Stimulated activated CD4-positive, alpha-beta T cell treated with anti-CD3 and anti-CD28 coated beads, TNF-alpha, amount 100 ng/mL, for 24 hours (primary cell): ENCODE data around the gene CHRM4.
A peak's percentile ranks its signal among the peaks of the same experiment; 100 is the strongest.
"Not testable (repeated sequence)": the region's sequence is repeated elsewhere in the genome, so short reads cannot be mapped to it uniquely, and the experiment has no call there.

Source experiments
- DNase-seq, 3 experiments: peaks; one replicate each; pipeline ENCODE4 v3.0.0-alpha.2; 2020; ENCODE audit warnings: low read depth in 3 of 3

Gene CHRM4

DNA sequence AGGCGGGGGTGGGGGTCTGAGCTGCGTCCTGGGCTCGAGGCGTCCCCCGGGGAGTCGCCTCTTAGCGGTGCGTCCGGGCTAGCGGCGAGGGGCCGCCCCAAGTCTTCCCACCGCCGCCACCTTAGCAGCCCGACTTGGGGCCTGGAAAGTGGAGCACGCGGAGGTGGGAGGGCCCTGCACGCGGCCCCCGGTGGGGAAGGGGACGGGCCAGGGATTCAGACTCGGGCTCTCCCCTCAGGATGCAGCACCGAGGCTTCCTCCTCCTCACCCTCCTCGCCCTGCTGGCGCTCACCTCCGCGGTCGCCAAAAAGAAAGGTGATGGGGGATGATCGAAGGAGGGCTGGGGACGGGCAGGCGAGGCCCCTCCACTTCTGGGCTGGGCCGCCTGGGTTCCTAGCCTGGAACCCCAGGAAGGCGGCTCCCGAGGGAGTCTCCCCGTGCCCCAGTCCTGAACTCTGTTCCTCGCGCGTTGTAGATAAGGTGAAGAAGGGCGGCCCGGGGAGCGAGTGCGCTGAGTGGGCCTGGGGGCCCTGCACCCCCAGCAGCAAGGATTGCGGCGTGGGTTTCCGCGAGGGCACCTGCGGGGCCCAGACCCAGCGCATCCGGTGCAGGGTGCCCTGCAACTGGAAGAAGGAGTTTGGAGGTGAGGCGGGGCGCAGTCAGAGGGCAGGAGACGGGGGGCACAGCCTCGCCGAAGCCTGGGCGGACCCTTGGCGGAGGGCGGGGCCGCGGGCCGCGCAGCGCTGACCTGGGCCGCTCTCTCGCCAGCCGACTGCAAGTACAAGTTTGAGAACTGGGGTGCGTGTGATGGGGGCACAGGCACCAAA is 9.5 kb downstream of the CHRM4 start:
- no peak for DNase-seq

DNA sequence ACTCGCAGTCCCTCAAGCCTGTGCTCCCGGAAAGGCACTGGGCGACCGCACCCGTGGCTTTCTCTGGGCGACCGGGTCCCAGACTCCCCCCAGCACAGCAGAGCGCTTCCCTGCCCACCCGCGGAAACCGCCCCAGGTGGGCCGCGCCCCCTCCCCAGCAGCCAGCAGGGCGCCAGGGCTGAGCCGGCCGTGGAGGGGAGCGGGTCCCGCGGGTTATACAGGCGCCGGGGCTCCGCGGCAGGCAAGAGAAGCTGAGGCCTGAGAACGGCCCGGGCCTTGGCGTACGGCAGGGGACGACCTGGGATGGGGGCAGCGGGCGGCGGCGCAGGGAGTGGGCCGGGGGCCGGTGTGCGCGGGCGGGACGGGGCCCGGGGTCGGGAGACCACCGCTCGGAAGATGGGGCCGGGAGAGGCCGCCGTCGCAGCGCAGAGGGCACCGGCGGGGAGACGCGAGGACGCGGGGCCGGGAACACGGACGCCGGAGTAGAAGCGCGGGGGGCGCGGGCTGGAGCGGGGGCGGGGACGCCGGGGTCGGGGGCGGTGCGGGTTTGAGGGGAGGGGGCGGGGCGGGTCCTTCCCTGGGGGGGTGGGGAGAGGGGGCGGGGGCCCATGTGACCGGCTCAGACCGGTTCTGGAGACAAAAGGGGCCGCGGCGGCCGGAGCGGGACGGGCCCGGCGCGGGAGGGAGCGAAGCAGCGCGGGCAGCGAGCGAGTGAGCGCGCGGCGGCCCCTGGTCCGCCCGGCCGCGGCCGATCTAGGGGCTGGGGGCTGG is 10.3 kb downstream of the CHRM4 start, which contains the start of gene MDK:
TSS of gene MDK (plus strand) at position 622 of the 771 bp plus-strand sequence. CDS start 389 bp downstream, outside the sequence.
- DNase-seq = no peak

DNA sequence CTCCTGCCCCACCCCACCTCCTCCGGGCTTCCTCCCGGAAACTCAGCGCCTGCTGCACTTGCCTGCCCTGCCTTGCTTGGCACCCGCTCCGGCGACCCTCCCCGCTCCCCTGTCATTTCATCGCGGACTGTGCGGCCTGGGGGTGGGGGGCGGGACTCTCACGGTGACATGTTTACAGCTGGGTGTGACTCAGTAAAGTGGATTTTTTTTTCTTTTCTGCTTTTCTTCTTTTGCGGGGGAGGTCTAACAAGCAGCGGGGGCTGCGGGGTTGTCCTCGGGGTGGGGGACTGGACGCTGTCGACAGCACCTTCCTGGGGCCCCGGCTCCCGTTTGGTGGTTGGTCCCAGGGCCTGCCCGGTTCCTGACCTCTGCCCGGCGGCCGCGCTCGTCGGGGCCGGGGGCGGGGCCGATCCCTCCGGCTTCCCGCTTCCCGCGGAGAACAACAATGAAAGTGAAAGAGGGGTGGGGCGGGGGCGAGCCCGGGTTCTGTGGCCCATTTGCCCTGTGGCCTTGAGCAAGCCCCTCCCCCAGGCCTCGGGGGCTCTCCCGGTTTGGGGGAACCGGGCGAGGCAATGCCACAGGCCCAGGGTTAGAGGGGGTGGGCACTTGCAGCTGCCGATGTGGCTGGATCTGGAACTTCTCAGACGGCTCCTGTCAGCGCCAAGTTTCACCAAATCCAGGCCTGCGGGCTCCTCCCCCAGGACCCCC is 11.1 kb downstream of the CHRM4 start:
- peak; percentile 37 to 76 (median 43) for DNase-seq

DNA sequence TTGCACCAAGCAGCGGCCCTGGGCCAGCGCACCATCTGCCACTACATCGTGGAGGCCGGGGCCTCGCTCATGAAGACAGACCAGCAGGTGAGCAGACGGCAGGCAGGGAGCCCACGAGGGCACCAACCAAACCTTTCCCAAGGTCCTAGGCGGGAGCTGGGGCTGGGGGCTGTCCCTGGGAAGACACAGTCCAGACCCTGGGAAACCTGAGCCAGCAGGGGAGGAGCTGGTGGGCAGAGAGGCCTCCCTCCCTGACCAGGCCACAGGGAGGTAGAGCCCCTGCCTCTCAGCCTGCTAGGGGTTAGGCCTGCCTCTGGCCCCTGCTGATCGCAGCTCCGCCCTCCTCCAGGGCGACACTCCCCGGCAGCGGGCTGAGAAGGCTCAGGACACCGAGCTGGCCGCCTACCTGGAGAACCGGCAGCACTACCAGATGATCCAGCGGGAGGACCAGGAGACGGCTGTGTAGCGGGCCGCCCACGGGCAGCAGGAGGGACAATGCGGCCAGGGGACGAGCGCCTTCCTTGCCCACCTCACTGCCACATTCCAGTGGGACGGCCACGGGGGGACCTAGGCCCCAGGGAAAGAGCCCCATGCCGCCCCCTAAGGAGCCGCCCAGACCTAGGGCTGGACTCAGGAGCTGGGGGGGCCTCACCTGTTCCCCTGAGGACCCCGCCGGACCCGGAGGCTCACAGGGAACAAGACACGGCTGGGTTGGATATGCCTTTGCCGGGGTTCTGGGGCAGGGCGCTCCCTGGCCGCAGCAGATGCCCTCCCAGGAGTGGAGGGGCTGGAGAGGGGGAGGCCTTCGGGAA is 11.9 kb downstream of the CHRM4 start:
- DNase-seq = not testable (repeated sequence)

DNA sequence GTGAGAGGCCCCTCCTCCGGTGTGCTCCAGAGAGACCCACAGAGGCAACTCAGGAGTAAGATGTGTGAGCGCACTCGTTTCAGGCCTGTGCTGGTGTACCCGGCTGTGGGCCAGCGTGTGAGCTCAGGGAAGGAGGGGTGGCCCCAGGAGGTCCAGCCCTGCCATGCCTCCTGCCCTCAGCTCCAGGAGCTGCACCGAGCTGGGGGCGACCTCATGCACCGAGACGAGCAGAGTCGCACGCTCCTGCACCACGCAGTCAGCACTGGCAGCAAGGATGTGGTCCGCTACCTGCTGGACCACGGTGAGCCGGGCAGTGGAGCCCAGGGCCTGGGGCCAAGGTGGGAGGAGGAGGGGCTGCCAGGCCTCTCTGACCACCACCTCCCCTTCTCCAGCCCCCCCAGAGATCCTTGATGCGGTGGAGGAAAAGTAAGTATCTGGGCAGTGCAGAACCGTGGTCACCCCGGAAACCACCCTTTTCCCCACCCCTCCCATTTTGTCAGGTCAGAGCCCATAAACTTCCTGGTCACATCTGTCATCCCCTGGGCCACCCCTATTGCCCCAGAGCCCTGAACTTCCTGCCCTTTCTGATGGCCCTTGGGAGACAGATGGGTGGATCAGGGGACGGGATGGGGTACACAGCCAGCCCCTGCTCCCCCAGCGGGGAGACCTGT is 12.6 kb downstream of the CHRM4 start:
- DNase-seq = no peak

DNA sequence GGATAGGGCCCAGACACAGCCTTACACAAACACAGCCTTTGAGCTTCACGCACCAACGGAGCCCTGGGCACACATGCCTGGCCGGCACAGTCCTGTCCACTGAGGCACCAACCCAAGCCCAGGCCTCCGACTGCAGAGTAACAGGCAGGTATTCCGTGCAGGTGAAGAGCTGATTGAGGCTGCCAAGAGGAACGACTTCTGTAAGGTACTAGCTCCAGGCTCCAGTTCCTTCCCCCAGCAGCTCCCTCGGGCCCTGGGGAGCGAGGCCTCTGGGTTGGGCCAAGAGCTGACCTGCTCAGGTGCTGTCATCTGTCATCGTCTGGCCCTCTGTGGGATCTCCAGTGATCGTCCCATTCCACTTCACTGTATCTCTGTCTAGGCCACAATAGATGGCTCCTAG is 13.3 kb downstream of the CHRM4 start:
- DNase-seq = no peak

DNA sequence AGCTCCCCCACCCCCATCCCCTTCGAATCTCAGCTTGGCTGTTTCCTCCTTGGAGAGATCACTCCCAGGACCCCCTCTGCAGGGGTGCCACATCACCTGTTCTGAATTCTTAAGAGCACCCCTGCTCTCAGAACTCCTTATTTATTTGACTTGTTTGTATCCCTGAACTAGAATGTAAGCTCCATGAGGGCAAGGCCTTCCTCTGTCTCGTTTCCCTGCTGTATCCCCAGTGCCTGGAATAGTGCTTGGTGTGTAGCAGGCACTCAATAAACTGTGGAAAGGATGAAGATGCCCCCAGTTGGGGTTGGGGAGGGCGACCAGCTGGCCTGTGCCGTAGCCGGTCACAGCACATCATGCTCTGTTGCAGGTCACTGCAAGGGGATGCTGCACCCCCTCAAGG is 13.7 kb downstream of the CHRM4 start:
- no peak for DNase-seq

DNA sequence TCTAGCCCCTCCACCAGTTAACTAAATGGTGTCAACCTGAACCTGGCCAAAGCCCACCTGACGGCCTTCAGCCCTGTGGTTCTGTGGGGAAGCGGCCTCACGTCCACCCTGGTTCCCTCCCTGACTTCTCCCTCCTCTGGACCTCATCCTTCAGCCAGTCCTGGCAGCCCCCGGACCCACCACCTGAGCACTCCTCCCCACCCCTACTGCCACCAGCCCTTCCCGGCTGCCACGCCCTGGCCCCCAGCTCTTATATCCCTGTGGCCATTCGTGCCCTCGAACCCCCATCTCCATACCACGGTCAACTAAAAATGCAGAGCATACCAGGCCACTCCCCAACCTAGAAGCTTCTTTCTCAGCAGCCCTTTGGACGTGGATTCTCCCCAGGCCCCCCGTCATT is 14.3 kb downstream of the CHRM4 start:
- no peak for DNase-seq

DNA sequence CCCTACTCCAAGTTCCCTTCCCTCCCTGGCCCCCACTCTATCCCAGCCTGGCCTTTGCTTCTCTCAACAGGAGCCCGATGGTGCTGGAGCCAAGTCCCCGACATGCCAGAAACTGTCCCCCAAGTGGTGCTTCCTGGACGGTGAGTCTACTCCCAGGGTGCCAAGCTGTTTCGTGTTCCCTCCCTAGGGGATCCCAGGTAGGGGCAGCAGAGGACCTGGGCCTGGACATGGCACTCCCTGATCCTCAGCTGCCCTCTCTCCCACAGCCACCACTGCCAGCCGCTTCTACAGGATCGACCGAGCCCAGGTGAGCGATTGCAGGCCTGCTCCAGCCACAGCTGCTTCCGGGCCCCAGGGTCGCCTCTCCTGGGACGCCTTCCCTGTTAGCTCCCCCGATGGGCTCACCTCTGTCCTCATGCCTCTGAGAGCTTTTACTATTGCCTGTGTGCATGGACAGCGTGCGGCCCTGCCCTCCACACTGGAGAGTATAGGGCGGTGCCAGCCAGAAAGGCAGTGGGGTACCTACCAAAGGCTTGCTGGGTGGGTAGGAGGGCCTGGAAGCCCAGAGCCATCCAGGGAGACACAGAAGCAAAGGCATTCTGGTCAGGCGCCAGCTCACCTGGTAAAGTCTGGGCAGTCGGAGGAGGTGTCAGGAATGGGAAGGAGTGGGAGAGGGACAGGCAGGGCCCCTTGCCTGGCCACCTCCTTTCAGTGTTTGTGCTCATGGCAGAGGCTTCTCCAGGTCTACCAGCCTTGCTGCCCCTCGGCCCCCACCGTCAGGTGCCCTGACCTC is 15.1 kb downstream of the CHRM4 start:
- DNase-seq = no peak

DNA sequence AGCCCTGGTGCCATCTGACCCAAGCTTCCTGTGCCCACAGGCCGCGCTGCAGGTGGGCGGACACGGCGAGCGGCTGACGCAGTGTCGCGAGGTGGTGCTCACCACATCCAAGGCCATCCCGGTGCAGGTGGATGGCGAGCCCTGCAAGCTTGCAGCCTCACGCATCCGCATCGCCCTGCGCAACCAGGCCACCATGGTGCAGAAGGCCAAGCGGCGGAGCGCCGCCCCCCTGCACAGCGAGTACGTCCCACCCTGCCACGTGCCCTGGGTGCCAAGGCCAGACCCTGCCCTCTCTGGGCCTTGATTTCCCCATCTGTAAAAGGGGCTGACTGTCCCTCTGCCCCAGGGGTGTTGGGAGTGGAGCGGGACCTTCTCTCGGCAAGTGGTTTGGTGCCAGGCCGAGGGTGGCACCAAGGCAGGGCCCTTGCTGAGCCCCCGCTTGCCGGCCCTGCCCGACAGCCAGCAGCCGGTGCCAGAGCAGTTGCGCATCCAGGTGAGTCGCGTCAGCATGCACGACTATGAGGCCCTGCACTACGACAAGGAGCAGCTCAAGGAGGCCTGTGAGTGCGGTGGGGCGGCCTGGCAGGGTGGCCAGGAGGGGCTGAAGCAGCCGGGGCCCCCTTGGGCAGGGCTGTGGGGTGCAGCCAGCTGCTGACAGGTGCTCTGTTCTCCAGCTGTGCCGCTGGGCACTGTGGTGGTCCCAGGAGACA is 16.0 kb downstream of the CHRM4 start:
- DNase-seq = no peak

DNA sequence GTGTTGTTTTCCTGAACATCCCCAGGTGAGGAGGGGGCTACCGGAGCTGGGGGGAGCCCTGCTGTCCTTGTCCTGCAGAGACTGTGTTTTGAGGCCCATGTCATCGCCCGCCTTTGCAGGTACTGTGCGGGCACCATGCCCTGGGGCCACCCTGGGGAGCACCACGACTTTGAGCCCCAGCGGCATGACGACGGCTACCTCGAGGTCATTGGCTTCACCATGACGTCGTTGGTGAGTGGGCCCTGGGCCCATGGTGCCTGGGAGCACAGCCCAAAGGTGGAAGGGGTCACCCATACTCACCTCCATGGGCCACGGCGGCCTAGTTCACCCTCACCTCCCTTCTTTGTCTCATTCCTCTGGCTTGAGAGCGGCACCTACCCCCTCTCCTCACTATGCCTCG is 16.8 kb downstream of the CHRM4 start:
- no peak for DNase-seq

DNA sequence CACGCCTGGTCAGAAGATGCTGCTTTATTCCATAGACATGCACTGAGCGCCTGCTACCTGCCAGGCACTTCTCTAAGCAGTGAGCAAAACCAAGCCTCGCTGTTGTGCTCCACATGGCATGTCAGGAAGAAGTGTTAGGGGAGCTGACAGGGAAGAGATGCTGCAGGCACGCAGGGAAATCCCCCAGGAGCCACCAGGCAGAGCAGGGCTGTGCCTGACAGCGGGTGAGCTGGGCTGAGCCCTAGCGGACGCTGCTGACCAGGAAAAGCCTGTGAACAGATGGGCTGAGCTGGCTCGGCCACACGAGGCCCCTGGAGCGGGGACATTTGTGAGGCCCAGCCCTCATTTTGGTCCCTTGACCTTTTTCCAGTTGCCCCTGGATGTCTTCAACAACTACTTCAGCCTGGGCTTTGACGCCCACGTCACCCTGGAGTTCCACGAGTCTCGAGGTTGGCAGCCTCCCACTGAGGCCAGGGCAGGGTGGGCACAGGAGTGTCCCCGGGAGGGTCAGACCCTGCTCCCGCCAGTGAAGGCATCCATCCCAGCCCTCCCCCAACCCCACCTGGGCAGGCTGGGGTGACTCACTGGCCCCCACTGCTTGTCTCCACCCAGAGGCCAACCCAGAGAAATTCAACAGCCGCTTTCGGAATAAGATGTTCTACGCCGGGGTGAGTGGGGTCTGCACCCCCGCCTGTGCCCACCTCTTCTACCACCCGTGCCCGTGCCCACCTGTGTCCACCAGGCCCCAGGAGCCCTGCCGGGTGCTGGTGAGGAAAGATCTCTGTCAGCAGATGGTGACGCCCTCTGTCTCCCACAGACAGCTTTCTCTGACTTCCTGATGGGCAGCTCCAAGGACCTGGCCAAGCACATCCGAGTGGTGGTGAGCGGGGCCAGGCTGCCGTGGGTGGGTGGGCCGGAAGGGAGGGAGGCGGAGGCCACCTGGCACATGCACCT is 17.5 kb downstream of the CHRM4 start:
- DNase-seq = no peak

DNA sequence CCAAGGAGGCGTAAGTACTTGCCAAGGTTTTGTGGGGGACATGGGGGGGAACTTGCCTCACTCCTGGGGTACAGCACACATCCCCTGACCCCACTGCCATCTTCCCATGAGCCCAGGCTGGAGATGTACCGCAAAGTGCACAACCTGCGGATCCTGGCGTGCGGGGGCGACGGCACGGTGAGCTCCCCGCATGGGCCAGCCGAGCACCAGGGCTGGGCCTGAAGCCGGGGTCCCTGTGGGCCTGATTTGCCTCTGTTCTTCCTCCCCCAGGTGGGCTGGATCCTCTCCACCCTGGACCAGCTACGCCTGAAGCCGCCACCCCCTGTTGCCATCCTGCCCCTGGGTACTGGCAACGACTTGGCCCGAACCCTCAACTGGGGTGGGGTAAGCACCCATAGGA is 19.1 kb downstream of the CHRM4 start:
- DNase-seq = not testable (repeated sequence)

DNA sequence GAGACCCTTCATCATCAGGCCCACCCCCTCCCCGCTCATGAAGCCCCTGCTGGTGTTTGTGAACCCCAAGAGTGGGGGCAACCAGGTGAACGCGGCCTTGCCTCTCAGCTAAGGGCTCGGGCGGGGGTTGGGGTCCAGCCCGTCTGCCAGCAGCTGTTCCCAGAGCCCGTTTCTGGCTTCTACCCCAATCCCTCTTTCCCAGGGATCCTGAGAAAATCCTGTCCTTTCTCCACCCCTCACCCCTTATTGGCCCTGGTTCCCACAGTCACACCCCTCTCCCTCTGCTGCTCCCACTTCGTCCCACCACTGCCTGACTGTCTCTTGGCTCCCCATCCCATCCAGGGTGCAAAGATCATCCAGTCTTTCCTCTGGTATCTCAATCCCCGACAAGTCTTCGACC is 19.5 kb downstream of the CHRM4 start:
- DNase-seq = no peak

DNA sequence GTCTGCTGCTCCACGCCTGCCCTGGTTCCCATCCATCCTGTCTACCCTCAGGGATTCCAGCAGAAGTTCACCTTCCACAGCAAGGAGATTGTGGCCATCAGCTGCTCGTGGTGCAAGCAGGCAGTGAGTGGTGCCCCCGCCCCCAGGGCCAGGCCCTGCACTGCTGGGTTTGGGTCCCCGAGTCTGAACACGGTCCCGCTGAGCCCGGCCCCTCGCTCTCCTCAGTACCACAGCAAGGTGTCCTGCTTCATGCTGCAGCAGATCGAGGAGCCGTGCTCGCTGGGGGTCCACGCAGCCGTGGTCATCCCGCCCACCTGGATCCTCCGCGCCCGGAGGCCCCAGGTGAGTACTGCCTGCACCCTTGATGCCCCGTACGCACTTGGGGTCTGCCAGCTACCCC is 20.3 kb downstream of the CHRM4 start:
- not testable (repeated sequence) for DNase-seq

DNA sequence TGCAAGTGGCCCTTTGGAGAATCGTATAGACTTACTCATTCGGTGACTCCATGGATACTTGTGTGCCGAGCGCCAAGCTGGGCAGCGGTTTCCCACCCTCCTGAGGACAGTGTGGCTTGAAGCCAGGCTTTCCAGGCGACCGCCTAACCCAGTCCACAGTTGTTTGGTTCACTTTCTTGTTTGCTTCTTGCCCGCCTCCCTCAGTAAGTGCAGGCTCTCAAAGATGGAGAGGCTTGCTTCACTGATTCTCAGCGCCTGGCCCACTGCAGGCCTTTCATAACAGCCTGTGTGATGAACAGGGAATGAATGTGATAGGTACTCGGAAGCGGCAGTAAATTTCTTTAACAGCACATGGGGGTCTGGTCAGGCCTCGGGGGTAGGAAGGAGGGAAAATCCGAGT is 21.3 kb downstream of the CHRM4 start:
- no peak for DNase-seq

DNA sequence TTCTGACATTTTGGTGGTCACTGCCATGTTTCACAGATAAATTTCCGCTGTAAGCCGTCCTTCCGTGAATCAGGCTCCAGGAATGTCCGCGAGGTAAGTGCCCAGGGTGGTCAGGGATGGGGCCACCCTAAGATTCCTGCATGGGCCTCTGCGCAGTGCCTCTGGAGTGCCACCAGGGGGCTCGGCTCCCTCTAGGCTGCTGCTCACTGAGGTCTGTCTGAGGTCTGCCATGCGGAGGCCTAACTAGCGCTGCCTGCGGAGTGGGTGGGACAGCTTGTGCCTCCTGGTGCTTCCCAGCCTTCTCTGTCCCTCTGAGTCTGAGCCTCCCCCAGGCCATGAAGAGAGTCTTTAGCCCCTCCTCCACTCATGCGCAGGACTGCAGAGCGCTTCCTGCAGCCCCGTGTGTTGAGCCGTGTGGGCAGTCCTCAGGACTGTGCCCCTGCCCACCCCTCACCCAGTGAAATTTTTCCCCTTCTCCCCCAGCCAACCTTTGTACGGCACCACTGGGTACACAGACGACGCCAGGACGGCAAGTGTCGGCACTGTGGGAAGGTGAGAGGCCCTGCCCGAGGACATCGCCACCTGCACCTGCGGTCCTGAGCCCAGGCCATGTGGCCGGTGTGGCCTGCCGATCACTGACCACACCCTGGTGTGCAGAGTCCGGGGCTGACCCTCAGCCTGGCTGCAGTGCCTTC is 22.0 kb downstream of the CHRM4 start:
- DNase-seq = peak in 2 of 3 experiments; percentile 45 to 61

DNA sequence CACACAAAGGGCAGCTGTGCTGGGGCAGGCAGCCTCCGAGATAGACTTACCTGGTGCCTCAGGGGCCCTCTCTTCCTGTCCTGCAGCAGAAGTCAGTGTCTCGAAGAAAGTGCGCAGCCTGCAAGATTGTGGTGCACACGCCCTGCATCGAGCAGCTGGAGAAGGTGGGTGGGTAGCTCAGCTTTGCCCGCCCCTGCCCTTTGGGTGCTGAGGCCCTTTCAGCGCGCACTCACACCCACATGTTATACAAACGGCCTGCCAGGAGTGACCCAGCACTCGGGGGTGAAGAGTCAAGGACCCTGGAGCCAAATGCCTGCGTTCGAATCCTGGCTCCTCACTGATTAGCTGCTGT is 23.7 kb downstream of the CHRM4 start:
- no peak for DNase-seq
